HG02852 (cell line): ENCODE measurements around the gene SCGN.

Experiments
- ATAC-seq: cut with Tn5 transposase; IDR thresholded peaks from one replicate; pipeline ENCODE4 v1.9.1; 2021; ENCODE audit warnings: mild to moderate bottlenecking, moderate library complexity; ENCODE audit not compliant: unreplicated experiment

SCGN gene

DNA sequence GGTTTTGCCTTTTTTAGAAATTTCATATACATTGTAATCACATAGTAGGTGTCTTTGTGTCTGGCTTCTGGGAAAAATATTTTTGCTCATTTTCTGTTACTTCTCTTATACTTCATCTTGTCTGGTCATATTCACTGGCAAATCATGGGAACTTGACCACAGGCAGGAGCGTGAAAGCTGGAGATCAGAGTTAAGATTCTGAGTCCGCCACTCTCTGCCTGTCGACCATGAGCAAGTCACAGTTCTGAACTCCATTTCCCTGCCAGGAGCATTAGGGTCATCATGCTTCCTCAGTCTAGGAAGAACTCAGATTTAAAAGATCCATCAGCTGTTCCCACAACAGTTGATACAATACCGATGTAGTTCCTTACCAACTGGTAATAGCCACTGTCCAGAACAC lies 12.4 kb upstream of the SCGN start:
- ATAC-seq, result no peak

DNA sequence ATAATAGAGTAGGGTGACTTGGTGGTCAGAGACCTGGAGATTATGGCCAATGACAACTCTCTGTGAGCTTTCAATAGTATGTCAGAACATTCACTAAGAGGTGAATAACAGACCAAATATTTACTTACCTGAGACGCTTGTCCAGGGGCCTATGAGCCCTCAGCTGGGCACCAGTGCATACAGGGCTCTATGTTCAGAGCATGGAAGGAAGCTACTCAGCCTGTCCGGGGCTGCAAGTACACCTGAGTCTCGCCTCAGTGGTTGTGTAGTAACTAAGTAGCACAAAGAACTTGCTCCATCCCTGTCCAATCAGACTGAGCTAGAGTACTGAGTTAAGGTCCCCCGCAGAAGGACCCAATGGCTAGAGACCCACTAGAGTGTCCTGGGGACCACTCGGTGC lies 11.6 kb upstream of the SCGN start:
- ATAC-seq, result no peak

DNA sequence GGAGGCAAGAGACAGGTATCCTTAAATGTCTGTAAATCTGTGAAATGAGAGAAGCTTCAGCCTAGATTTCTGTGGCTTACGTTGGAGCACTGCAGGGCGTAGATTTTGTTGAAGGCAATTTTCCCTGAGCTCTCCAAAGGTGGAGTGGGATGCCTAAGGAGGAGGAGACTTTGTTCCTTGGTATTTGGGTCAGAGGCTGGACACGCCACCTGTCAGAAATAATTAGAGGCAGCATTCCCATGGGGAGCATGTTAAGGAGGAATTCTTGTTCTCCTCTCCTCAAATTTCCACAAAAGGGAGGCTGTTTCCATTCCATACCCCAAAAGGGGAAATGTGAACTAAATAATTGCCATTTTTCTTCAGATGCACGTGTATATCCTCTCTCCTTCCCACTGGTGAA lies 11.1 kb upstream of the SCGN start:
- ATAC-seq, result no peak

DNA sequence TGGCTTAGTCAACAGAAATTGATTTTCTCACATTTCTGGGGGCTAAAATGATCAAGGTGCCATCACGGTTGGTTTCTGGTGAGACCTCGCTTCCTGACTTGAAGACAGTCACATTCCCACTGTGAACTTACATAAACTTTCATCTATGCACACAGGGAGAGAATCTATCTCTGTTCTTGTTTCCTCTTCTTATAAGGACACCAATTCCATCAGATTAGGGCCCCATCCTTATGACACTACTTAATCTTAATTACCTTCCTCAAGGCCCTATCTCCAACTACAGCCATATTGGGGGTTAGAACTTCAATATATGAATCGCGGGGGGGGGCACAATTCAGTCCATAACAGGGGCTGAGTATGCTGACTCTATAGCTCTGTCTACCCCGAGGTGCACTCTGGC lies 10.6 kb upstream of the SCGN start:
- ATAC-seq, result no peak

DNA sequence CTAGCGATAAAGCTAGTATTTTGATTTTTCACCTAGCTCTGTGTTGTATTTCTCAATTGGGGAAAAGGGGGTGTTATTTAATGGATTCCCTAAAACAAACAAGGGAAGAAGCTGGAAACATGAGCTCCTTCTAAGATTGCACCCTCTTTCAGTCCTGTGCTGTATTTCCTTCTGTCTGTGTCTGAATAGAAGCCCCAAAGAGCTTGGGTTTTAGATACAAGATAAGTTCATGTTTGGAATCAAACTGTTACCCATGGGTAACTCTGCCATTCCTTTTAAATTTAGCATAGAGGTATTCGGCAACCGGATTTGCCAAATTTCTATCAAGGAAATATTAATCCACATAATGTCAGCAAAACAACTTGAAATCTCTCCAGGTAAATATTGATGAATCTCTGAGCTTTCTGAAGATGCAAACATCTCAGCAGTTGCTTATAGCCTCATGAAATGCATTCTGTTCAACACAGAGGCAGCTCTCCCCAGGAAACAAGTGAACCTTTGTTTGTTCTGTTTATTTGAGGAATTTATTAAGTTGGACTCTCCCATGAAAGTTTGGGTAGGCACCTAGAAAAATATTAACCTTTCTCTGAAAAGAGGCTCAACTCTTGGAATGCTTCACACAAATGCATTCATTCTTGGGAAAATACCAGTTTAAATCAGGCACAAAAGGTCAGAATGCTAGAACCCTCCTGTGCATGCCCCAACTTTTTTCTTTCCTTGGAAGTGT lies 9.9 kb upstream of the SCGN start:
- no peak for ATAC-seq

DNA sequence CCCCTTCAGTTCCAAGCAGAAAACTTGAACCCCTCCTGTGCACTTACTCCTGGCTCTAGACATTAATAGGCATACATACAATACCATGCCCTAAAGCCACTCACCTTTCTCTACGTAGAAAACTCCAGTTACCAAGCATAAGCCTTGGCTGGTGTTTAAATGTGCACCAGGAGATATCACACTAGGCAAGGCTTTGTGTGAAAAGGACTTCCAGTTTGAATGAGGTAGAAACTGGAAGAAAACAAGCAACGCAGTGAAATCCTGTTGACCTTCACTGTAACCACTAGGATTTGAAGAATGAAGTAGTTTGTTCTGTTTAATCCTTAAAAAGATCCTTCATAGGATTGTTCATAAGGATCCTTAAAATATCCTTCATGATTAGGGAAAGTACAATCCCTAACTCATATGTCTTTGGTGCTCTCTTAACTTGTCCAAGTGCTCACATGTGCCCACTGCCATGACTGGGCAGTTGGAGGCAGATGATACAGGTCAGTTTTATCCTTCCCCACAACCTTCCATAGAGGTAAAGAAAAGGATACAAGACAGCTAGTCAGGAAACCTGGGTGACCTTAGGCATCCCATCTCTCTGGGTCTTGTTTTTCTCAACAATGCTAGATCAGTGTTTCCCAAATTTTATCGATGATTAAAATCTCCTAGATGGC lies 9.2 kb upstream of the SCGN start:
- no peak for ATAC-seq

DNA sequence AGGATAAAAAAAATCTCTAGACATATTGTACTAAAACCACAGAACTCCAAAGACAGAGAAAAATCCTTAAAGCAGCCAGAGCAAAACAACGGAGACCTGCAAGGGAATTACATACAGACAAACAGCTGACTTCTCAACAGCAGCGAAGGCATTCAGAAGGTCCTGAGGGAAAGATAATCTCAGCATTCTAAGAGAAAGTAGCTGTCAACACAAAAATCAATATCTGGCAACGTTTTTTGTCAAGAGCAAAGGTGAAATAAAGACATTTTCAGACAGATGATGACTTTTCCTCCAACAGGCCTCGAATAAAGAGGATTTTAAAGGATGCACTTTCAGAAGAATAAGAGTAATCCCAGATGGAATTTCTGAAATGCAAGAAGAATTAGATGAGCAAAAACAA lies 6.1 kb upstream of the SCGN start:
- ATAC-seq, result no peak

DNA sequence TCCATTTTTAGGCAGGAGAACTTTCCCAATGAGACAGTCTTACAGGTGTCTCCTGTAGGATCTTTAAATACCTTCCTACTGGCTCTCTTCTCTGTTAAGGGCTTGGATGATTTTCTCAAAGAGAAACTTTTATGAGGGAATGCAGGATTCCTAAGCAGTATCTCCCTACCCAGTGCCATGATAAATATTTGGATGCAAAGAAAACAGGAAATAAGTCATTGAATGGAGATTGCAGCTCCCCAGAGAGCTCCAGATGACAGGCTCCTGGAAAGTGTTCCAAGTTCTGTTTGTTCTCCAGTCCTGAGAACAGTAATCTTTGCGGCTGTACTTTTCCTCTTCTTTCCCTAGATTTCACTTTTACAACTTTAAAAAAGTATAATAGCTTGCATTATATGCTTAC lies 2.4 kb upstream of the SCGN start:
- ATAC-seq, result no peak

DNA sequence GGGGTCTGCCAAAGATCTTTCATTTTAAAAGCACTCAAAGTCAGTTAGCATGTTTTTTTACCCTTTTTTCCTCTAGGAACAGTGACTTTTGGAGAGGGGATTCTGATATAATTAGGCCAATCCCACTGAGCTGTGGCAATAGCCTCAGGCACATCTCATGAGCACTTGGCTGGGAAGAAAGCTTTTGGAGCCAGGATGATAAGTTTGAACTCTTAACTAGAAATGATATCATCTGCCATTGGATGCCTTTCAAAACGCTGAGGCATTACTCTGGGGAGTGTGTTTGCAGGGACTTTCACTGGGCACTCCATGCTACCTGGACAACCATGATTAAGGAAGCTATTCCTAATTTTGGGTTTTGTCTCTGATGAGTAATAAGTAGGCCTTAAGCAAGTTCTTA lies 3.7 kb downstream of the SCGN start:
- ATAC-seq, result no peak

DNA sequence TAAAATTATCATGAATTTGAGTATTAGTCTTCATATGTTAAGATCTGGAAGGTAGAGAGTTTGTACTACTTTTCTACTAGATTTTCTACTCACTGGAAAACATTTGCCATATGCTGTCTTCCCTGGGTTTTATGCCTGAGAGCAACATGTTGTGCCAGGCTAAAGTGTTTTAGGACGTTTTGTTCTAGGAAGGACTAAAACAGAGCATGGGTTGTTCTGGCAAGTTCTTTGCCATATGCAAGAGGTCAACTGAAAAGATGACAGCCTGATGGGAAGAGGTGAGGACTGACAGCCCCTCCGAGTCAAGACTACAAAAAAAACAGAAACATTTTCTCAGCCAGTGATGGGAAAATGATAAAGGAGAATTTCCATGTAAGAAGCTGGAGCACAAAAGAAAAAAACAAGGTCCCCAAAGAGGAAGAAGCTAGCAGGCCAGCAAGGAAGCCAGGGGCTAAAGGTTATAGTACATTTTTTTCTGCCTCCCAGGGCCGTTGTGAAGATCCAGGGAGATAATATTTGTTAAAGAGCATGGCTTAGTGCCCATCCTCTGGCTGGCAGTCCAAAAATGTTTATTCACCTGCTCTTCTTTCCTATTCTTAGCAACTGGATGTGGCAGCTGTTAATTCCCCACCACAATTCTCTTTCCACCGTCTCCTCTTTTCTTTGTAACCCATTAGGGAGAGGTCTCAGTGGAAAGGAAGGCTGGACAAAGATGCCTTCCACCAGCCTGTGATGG lies 7.8 kb downstream of the SCGN start:
- ATAC-seq, result no peak

DNA sequence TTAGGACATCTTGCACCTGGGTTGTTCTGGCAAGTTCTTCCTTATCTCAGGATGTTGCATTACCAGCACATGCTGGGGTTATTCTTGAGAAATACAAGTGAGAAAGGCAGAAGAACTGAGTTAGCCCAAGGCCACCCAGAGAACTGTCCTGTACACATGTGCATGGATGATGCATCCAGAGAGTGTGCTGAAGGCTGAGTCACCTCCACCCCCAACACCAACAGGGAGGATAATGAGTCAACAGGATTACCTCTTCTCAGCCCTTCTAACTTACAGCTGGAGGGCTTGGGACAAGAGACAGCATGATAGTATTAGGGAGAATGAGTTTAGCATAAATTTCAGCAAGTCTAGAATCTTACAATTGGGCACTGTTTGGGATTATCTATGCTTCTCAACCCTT lies 8.5 kb downstream of the SCGN start:
- no peak for ATAC-seq

DNA sequence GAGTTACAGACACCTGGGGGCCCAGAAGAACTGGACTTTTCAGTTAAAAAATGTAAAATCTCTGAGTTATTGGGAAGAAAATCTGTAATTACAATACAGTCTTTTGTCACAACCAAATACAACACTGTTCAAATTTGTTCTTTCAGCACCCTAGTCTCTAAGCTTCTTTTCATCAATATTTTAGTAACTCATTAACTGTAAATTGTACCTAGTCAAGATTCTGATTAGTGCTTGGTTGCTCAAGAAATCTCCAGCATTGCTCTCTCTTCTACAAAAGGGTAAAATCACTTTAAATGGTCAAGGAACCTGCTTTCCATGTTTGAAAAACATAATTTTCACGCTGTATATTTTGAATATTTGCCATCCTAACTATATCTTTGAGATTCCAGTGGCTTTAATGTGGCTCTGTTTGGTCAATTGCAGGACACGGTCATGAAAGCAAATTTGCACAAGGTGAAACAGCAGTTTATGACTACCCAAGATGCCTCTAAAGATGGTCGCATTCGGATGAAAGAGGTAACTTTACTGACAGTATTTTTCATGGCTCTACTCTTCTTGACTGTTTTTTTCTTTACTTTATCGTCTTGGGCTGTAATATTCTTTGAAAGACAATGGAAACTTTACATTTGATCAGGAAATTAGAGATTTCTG lies 9.2 kb downstream of the SCGN start:
- no peak for ATAC-seq

DNA sequence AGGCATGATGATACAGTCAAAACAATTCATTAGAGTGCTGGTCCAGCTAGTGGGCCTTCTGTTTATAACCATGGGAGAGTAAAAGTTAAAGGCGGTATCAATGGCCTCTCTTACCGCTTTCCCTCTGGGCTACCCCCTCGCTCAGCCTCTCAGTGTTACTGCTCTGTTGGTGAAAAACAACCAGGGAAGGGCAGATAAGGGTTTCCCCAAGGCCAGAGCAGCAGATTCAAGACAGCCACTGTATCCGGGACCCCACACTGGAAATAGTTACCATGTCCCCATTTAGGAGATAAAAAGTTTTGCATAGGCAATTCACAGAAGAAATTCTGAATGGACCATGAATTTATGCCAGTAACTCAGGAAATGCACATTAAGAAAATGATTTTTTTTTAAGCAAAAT lies 13.4 kb downstream of the SCGN start:
- ATAC-seq, result no peak

DNA sequence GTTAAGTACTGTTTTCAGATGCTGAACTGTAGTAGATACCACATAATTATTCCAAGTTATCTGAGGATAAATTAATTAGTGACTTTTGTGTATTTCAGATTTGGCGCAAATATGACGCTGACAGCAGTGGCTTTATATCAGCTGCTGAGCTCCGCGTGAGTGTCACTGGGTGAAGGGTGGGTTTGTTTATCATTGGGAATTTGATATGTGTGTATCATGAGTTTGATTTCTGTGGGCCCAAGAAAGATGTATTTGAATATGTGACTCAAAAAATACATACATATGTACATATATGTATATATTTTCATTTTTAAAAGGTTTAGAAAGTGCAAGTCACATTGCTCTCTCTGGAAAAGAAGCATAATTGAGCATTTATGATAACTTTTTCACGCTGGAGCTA lies 17.4 kb downstream of the SCGN start:
- no peak for ATAC-seq

DNA sequence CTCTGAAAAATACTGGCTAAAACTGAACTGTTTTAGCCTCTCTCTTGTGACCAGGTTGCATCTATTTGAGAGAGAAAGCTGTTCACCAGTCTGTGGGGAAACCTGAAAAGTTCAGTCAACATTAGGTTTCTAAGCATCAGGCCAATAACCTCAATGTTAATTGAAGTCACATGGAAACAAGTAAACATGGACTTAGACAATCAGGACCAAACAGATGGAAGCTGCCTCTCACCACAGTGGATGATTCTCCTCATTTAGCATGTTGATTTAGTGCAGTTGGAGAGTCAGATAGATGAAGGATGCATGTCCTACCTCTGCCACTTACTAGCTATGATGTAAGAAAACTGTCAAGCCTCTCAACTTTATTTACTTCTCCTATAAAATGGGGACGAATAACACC lies 18.2 kb downstream of the SCGN start:
- ATAC-seq, result no peak

DNA sequence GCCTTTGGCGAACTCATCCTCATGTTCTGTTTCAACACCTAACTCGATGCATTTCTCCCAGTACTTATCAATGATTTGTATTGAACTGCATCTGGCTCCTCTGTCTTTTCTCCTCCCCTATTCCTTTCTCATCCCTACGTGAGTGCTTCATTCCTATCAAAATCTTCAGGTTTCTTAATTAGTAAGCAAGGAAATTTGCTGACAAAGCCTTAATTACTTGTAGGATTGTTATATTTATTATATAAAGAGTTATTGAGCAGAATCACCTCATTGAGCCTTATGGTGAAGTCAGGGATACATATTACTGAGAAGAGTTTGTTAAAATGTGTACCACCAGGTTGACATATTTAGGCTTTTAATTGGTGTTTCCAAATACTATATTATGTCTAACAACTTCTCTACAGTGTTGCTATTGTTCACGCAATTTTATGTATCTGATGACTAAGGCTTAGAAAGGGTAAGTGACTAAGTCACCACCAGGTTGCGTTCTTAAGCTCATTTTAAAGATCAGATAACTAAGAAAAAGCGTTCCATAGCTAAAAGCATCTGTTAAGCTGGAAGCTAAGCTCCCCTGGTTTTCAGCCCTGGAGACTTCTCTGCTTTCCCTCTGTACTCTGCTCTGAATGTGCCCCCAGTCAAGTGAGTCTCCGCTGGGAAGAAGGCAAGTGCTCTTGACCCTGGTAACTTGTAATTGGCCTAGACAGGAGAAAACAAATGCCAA lies 18.9 kb downstream of the SCGN start:
- no peak for ATAC-seq

DNA sequence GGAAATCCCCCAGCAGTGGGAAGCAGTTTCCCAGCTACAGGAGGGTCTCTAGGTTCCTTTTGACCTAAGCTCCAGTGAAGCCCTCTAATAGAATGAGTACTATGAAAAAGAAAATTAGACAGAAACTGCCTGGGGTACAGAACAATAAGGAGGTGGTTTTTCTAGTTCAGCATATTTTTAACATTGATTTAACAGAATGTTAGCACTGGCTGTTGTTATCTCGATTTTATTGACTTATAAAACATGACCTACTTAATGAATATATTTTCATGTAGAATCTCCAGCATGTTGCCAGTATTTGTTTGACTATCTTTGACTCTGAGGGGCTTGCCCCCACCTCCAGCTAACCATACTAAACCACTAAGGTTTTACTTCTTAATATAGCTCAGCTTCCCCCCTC lies 19.6 kb downstream of the SCGN start:
- no peak for ATAC-seq

DNA sequence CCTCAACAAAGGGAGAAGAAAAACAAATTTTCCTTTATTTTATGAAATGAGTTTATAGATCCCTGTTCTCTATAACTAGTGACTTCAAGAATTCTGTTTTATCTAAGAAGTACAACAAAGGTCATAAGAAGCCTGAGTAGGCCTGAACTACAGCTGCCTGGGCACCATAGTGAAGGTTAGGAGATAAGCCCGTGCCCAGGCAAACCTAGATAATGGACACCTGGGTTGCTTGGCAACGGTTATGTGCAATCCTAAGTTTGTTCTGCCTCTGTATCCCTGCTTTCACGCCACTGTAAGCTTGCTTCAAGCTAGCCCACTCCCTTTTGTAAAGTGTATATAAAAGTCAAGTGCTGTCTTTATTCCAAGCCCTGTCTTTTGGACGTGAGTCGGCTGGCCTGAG lies 23.2 kb downstream of the SCGN start:
- no peak for ATAC-seq

DNA sequence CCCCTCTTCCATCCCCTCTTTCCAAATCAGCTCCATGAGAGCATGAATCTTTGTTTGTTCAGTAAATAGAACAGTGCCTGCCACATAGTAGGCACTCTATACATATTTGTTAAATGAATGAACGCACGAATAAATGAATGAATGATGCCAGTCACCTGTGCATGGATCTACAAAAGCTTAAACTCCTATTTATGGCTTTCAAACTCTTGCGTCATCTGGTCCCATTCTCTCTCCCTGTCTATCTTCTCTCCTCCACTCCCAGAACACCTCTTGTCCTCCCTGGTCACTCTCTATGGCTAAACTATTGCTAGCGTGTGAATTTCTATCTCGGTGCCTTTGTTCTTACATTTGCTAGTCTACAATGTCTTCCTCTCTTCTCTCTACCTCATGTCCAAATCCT lies 24.8 kb downstream of the SCGN start:
- no peak for ATAC-seq

DNA sequence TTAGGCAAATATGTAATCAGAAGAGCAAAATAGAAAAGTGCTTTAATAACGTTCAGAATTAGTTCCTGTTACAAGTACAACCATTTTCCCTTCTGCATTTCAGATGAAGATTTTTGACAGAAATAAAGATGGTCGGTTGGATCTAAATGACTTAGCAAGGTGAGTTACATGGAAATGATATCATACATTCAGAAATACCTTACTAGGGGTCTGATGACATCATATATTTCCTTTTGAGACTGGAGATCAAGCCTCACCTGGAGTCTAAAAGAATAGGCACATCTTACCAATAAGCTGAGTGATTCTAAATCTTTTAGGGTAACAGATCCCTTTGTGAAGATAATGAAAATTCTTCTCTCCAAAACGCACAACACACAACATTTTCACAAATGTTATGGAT lies 29.8 kb downstream of the SCGN start:
- ATAC-seq, result no peak

DNA sequence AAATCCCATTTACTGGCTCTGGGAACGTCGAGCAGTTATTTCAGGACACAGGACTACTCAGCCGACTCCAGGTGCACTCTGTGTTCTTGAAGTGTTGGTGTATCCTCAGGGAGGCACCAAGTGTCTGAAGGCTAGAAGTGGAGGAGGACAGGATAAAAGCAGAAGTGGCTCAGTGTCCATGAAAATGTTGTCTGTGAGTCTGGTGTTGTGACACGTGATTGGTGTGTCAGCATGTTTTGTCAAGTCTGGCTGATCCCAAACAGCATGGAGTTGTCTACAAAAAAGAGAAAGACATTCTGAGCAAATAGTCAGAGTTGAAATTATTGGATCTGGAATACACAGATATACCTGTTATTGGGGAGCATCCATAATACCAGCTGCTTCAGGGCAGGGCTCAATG lies 30.3 kb downstream of the SCGN start:
- ATAC-seq, result no peak
